Astrocyte (in vitro differentiated cells and primary cell): ENCODE data around the gene OR51B6. TPM values are rescaled to one million over a fixed set of nuclear protein-coding genes. Genes with fewer than 3 reads are reported as not detected.

ENCODE experiments used
- DNase-seq: peaks from one replicate; pipeline ENCODE4 v3.0.0-alpha.2; 2010; ENCODE audit warnings: low read depth
- FAIRE-seq: peaks from 2 replicates; lab custom pipeline; 2011; peaks lifted over from hg19 to GRCh38; lab: Jason Lieb, UNC
- H2AFZ ChIP-seq: 2 replicates; pipeline ENCODE4 v1.6.0; 2012; ENCODE audit warnings: low read depth, low read length, inconsistent platforms
- H3K27ac ChIP-seq: 2 replicates; pipeline ENCODE4 v1.5.1; 2011; ENCODE audit warnings: low read depth, low read length, inconsistent platforms
- H3K27me3 ChIP-seq: 2 replicates; pipeline ENCODE4 v1.6.0; 2011; ENCODE audit warnings: low read length, inconsistent platforms; ENCODE audit not compliant: insufficient read depth
- H3K36me3 ChIP-seq: 2 replicates; pipeline ENCODE4 v1.5.1; 2011; ENCODE audit warnings: low read length, inconsistent platforms; ENCODE audit not compliant: insufficient read depth
- H3K4me1 ChIP-seq: 2 replicates; pipeline ENCODE4 v1.5.1; 2011; ENCODE audit warnings: low read length, inconsistent platforms; ENCODE audit not compliant: insufficient read depth
- H3K4me2 ChIP-seq: 2 replicates; pipeline ENCODE4 v1.6.0; 2012; ENCODE audit warnings: low read length, inconsistent platforms
- H3K4me3 ChIP-seq: 2 replicates; pipeline ENCODE4 v1.5.1; 2011; ENCODE audit warnings: low read depth, mild to moderate bottlenecking, low read length, inconsistent platforms; ENCODE audit not compliant: insufficient read depth
- H3K79me2 ChIP-seq: 2 replicates; pipeline ENCODE4 v1.6.0; 2012; ENCODE audit warnings: mild to moderate bottlenecking, low read length, inconsistent platforms; ENCODE audit not compliant: insufficient read depth
- H3K9ac ChIP-seq: 2 replicates; pipeline ENCODE4 v1.6.0; 2012; ENCODE audit warnings: mild to moderate bottlenecking, low read length, inconsistent platforms
- H3K9me3 ChIP-seq: 2 replicates; pipeline ENCODE4 v1.5.1; 2012; ENCODE audit warnings: low read depth, mild to moderate bottlenecking, low read length, inconsistent platforms; ENCODE audit not compliant: insufficient read depth
- H4K20me1 ChIP-seq: 2 replicates; pipeline ENCODE4 v1.6.0; 2012; ENCODE audit warnings: low read length, inconsistent platforms; ENCODE audit not compliant: insufficient read depth
- H3K27ac Mint-ChIP-seq: one replicate; pipeline ENCODE4 v1.8.0; 2021; ENCODE audit warnings: mild to moderate bottlenecking, mixed read lengths; ENCODE audit not compliant: unreplicated experiment
- H3K27me3 Mint-ChIP-seq: one replicate; pipeline ENCODE4 v1.8.0; 2021; ENCODE audit warnings: low read depth, mixed read lengths; ENCODE audit not compliant: unreplicated experiment
- H3K36me3 Mint-ChIP-seq: one replicate; pipeline ENCODE4 v1.8.0; 2021; ENCODE audit warnings: low read depth, mixed read lengths; ENCODE audit not compliant: unreplicated experiment
- H3K4me1 Mint-ChIP-seq: one replicate; pipeline ENCODE4 v1.8.0; 2021; ENCODE audit warnings: low read depth, mixed read lengths; ENCODE audit not compliant: unreplicated experiment
- H3K4me3 Mint-ChIP-seq: one replicate; pipeline ENCODE4 v1.8.0; 2021; ENCODE audit warnings: mild to moderate bottlenecking, moderate library complexity, mixed read lengths; ENCODE audit not compliant: unreplicated experiment
- H3K9me3 Mint-ChIP-seq: one replicate; pipeline ENCODE4 v1.8.0; 2021; ENCODE audit warnings: mild to moderate bottlenecking, mixed read lengths; ENCODE audit not compliant: unreplicated experiment
- EZH2 ChIP-seq: IDR thresholded peaks from 2 replicates; pipeline ENCODE4 v1.6.1; 2012; ENCODE audit warnings: mild to moderate bottlenecking, low read length, inconsistent platforms; ENCODE audit not compliant: insufficient read depth
- total RNA-seq: library from RNA; stranded (reverse); gene quantifications from 2 replicates; pipeline ENCODE4 v1.2.1, GENCODE V29; 2021
- TF ChIP-seq, protein P1 (sequence below): IDR thresholded peaks from 2 replicates; pipeline ENCODE4 v1.5.1; 2011; ENCODE audit warnings: low read depth, mild to moderate bottlenecking, inconsistent platforms, low read length, moderate library complexity; ENCODE audit not compliant: insufficient read depth

The OR51B6 gene
- total RNA-seq, 1 donor from 2014 or later: not detected

GRCh38 chr11:5317292-5317691, 34.0 kb upstream of the OR51B6 start:
- Mint-ChIP-seq H3K36me3 (no peaks in the 10 kb centered on the region), H3K27me3 (no peaks in the 10 kb centered on the region), H3K9me3 (no peaks in the 10 kb centered on the region), H3K4me1 (no peaks in the 10 kb centered on the region), H3K4me3 (no peak overlapping the region), H3K27ac (no peak overlapping the region)
- no peak for TF ChIP-seq EZH2
- TF ChIP-seq, protein P1, sequence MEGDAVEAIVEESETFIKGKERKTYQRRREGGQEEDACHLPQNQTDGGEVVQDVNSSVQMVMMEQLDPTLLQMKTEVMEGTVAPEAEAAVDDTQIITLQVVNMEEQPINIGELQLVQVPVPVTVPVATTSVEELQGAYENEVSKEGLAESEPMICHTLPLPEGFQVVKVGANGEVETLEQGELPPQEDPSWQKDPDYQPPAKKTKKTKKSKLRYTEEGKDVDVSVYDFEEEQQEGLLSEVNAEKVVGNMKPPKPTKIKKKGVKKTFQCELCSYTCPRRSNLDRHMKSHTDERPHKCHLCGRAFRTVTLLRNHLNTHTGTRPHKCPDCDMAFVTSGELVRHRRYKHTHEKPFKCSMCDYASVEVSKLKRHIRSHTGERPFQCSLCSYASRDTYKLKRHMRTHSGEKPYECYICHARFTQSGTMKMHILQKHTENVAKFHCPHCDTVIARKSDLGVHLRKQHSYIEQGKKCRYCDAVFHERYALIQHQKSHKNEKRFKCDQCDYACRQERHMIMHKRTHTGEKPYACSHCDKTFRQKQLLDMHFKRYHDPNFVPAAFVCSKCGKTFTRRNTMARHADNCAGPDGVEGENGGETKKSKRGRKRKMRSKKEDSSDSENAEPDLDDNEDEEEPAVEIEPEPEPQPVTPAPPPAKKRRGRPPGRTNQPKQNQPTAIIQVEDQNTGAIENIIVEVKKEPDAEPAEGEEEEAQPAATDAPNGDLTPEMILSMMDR: no peak
- FAIRE-seq (no peak), DNase-seq (no peak)
- Histone ChIP-seq H3K9ac (no peak overlapping the region), H3K36me3 (no peaks in the 10 kb centered on the region), H3K4me3 (no peak overlapping the region), H2AFZ (no peak overlapping the region), H3K79me2 (no peaks in the 10 kb centered on the region), H3K4me1 (no peaks in the 10 kb centered on the region), H3K4me2 (no peak overlapping the region), H3K9me3 (no peaks in the 10 kb centered on the region), H4K20me1 (no peaks in the 10 kb centered on the region), H3K27ac (no peak overlapping the region), H3K27me3 (no peaks in the 10 kb centered on the region)

DNA sequence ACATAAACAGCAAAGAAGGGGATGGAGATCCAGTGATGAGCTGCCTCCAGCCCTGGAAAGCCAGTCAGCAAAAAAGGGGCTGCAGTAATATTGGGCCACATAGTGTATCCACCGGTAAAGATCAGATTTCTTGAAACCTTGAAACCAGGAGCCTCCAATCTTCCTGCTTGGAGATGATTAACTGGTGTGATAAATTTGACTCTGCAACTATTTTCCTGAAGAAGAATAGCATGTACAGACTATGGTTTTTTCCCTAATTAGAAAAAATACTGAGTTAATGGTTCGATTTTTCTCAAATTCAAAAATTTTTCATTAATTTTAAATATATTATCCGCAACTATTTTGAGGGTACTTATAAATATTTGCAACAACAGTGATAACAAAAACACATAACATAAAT, 27.1 kb upstream of the OR51B6 start, which contains the start of gene OR51B2:
Gene OR51B2 (minus strand): TSS at position 101 of the 400 bp plus-strand sequence. CDS start 0 bp downstream, at position 101.
- TF ChIP-seq, protein P1: no peak
- no peak for TF ChIP-seq EZH2
- Mint-ChIP-seq H3K27ac (no peak within 1 kb of the TSS), H3K27me3 (no peaks in the 10 kb centered on the region), H3K9me3 (no peaks in the 10 kb centered on the region), H3K4me3 (no peak within 1 kb of the TSS), H3K4me1 (no peaks in the 10 kb centered on the region), H3K36me3 (no peaks in the 10 kb centered on the region)
- DNase-seq (no peak), FAIRE-seq (no peak)
- H2AFZ ChIP-seq: no peak within 1 kb of the TSS
- no peak within 1 kb of the TSS for H3K4me3 ChIP-seq
- H3K36me3 ChIP-seq: no peaks in the 10 kb centered on the region
- H3K4me1 ChIP-seq: no peaks in the 10 kb centered on the region
- no peak within 1 kb of the TSS for H3K4me2 ChIP-seq
- no peak within 1 kb of the TSS for H3K9ac ChIP-seq
- no peaks in the 10 kb centered on the region for H3K9me3 ChIP-seq
- no peaks in the 10 kb centered on the region for H3K79me2 ChIP-seq
- no peaks in the 10 kb centered on the region for H4K20me1 ChIP-seq
- H3K27ac ChIP-seq: no peak within 1 kb of the TSS
- H3K27me3 ChIP-seq: no peaks in the 10 kb centered on the region

- Histone ChIP-seq H2AFZ (no peak overlapping the region), H3K4me1 (no peaks in the 10 kb centered on the region), H3K36me3 (no peaks in the 10 kb centered on the region), H3K79me2 (no peaks in the 10 kb centered on the region), H3K9ac (no peak overlapping the region), H3K9me3 (no peaks in the 10 kb centered on the region), H3K4me2 (no peak overlapping the region), H3K27ac (no peak overlapping the region), H4K20me1 (no peaks in the 10 kb centered on the region), H3K27me3 (no peaks in the 10 kb centered on the region), H3K4me3 (no peak overlapping the region)
- DNase-seq: no peak
- Mint-ChIP-seq H3K4me3 (no peak overlapping the region), H3K36me3 (no peaks in the 10 kb centered on the region), H3K27ac (no peak overlapping the region), H3K27me3 (no peaks in the 10 kb centered on the region), H3K4me1 (peaks cover 2% of the 10 kb centered on the region), H3K9me3 (peaks cover 2% of the 10 kb centered on the region)
- FAIRE-seq: peak; percentile 9
- no peak for TF ChIP-seq EZH2
- TF ChIP-seq, protein P1: no peak
Observed at GRCh38 chr11:5335170-5335569, 16.1 kb upstream of the OR51B6 start.
